ENCODE measurements around the gene TMEM163.

DNA sequence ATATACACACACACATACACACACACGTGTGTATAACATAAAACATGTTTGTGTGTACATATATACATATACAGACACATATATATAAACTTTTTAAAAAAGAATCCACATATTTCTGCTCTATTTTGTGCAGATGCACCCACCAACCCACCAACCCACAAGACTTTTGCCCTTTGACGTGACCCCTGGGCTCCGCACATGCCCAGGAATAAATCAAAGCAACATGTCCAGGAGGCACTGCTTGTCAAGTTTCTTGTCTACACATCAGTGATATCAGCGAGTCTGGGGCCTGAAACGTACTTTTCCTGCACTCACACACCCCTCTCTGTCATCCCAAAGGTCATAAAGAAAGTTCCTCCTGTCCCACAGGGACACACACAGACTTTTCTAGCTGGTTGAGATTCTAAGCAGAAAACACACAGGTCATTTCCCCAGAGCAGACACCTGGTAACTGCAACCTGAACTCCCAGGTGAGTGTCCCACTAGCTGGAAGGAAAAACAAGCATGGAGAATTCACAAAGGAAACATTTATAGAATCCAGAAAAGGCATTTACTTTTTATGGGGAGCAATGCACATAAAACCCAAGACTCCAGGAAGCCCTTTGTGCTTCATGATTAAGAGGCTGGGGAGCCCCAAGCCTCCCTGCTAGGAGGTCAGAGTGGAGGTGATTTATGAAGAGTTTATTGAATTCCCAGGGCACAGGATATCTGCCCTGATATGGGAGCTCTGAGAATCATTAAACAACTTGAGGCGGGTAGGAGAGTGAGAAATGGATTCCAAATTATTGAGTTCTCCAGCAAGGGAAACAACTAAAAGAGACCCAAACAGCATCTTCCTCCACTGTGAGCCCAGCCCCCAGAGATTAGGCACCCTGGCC lies 253.3 kb downstream of the TMEM163 start:
- TF ChIP-seq POLR2A (IDR thresholded peaks at IDR 0.05), result no peak
- TF ChIP-seq, protein P1, sequence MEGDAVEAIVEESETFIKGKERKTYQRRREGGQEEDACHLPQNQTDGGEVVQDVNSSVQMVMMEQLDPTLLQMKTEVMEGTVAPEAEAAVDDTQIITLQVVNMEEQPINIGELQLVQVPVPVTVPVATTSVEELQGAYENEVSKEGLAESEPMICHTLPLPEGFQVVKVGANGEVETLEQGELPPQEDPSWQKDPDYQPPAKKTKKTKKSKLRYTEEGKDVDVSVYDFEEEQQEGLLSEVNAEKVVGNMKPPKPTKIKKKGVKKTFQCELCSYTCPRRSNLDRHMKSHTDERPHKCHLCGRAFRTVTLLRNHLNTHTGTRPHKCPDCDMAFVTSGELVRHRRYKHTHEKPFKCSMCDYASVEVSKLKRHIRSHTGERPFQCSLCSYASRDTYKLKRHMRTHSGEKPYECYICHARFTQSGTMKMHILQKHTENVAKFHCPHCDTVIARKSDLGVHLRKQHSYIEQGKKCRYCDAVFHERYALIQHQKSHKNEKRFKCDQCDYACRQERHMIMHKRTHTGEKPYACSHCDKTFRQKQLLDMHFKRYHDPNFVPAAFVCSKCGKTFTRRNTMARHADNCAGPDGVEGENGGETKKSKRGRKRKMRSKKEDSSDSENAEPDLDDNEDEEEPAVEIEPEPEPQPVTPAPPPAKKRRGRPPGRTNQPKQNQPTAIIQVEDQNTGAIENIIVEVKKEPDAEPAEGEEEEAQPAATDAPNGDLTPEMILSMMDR (IDR thresholded peaks at IDR 0.05), result no peak

Measured in thyroid gland (tissue), 4 donors.